Measurements from ENCODE around the gene KIF16B. TPM values are rescaled to one million over a fixed set of nuclear protein-coding genes. Genes with fewer than 3 reads are reported as not detected.

Gene KIF16B
- total RNA-seq, 1 donor from 2014 or later: 7.0 TPM

- no peaks in the 10 kb centered on the region for H3K9me3 Mint-ChIP-seq (ENCODE audit: unreplicated experiment)
- H3K4me1 ChIP-seq (ENCODE audit: insufficient read depth, low read length): peaks cover 4% of the 10 kb centered on the region
- no peak overlapping the region for H3K27ac ChIP-seq (ENCODE audit: low read depth, low read length)
- DNase-seq (ENCODE audit: low read depth) (peak; percentile 20), FAIRE-seq (no peak)
- H3K27me3 Mint-ChIP-seq (ENCODE audit: low read depth, unreplicated experiment): no peaks in the 10 kb centered on the region
- H2AFZ ChIP-seq (ENCODE audit: low read depth, low read length): no peak overlapping the region
- no peak overlapping the region for H3K4me3 Mint-ChIP-seq (ENCODE audit: unreplicated experiment)
- no peak for TF ChIP-seq EZH2 (IDR thresholded peaks at IDR 0.05; ENCODE audit: insufficient read depth, low read length)
- no peak for TF ChIP-seq CTCF (IDR thresholded peaks at IDR 0.05; ENCODE audit: insufficient read depth, low read depth, low read length)
- no peaks in the 10 kb centered on the region for H3K36me3 ChIP-seq (ENCODE audit: insufficient read depth, low read length)
- no peaks in the 10 kb centered on the region for H3K9me3 ChIP-seq (ENCODE audit: insufficient read depth, low read depth, low read length)
- peaks cover 15% of the 10 kb centered on the region for H3K36me3 Mint-ChIP-seq (ENCODE audit: low read depth, unreplicated experiment)
- no peaks in the 10 kb centered on the region for H3K4me1 Mint-ChIP-seq (ENCODE audit: low read depth, unreplicated experiment)
- no peaks in the 10 kb centered on the region for H4K20me1 ChIP-seq (ENCODE audit: insufficient read depth, low read length)
- peak overlapping the region; percentile 18 for H3K4me2 ChIP-seq (ENCODE audit: low read length)
- H3K27ac Mint-ChIP-seq (ENCODE audit: unreplicated experiment): no peak overlapping the region
- no peaks in the 10 kb centered on the region for H3K27me3 ChIP-seq (ENCODE audit: insufficient read depth, low read length)
- peak overlapping the region; percentile 12 for H3K9ac ChIP-seq (ENCODE audit: low read length)
- H3K4me3 ChIP-seq (ENCODE audit: insufficient read depth, low read depth, low read length): no peak overlapping the region
- H3K79me2 ChIP-seq (ENCODE audit: insufficient read depth, low read length): no peaks in the 10 kb centered on the region
Observed at GRCh38 chr20:16490696-16491095, 82.6 kb downstream of the KIF16B start.

GRCh38 chr20:16488616-16489015, 84.6 kb downstream of the KIF16B start:
- Histone ChIP-seq H3K4me2 (ENCODE audit: low read length) (no peak overlapping the region), H4K20me1 (ENCODE audit: insufficient read depth, low read length) (no peaks in the 10 kb centered on the region), H3K27me3 (ENCODE audit: insufficient read depth, low read length) (no peaks in the 10 kb centered on the region), H3K36me3 (ENCODE audit: insufficient read depth, low read length) (no peaks in the 10 kb centered on the region), H3K9ac (ENCODE audit: low read length) (no peak overlapping the region), H3K79me2 (ENCODE audit: insufficient read depth, low read length) (no peaks in the 10 kb centered on the region), H3K4me1 (ENCODE audit: insufficient read depth, low read length) (peaks cover 4% of the 10 kb centered on the region), H3K4me3 (ENCODE audit: insufficient read depth, low read depth, low read length) (no peak overlapping the region), H2AFZ (ENCODE audit: low read depth, low read length) (no peak overlapping the region), H3K27ac (ENCODE audit: low read depth, low read length) (no peak overlapping the region), H3K9me3 (ENCODE audit: insufficient read depth, low read depth, low read length) (no peaks in the 10 kb centered on the region)
- peaks cover 13% of the 10 kb centered on the region for H3K36me3 Mint-ChIP-seq (ENCODE audit: low read depth, unreplicated experiment)
- TF ChIP-seq CTCF (IDR thresholded peaks at IDR 0.05; ENCODE audit: insufficient read depth, low read depth, low read length) (no peak), EZH2 (IDR thresholded peaks at IDR 0.05; ENCODE audit: insufficient read depth, low read length) (no peak)
- no peaks in the 10 kb centered on the region for H3K4me1 Mint-ChIP-seq (ENCODE audit: low read depth, unreplicated experiment)
- FAIRE-seq (no peak), DNase-seq (ENCODE audit: low read depth) (no peak)
- H3K9me3 Mint-ChIP-seq (ENCODE audit: unreplicated experiment): no peaks in the 10 kb centered on the region
- no peak overlapping the region for H3K4me3 Mint-ChIP-seq (ENCODE audit: unreplicated experiment)
- H3K27me3 Mint-ChIP-seq (ENCODE audit: low read depth, unreplicated experiment): no peaks in the 10 kb centered on the region
- no peak overlapping the region for H3K27ac Mint-ChIP-seq (ENCODE audit: unreplicated experiment)

- H4K20me1 ChIP-seq (ENCODE audit: insufficient read depth, low read length): no peaks in the 10 kb centered on the region
- no peaks in the 10 kb centered on the region for H3K27me3 Mint-ChIP-seq (ENCODE audit: low read depth, unreplicated experiment)
- H3K4me2 ChIP-seq (ENCODE audit: low read length): no peak overlapping the region
- H3K4me1 ChIP-seq (ENCODE audit: insufficient read depth, low read length): peaks cover 4% of the 10 kb centered on the region
- no peak overlapping the region for H3K4me3 ChIP-seq (ENCODE audit: insufficient read depth, low read depth, low read length)
- H3K4me1 Mint-ChIP-seq (ENCODE audit: low read depth, unreplicated experiment): no peaks in the 10 kb centered on the region
- DNase-seq (ENCODE audit: low read depth) (no peak), FAIRE-seq (no peak)
- H3K9ac ChIP-seq (ENCODE audit: low read length): no peak overlapping the region
- no peak for TF ChIP-seq EZH2 (IDR thresholded peaks at IDR 0.05; ENCODE audit: insufficient read depth, low read length)
- TF ChIP-seq CTCF (IDR thresholded peaks at IDR 0.05; ENCODE audit: insufficient read depth, low read depth, low read length): no peak
- no peaks in the 10 kb centered on the region for H3K9me3 Mint-ChIP-seq (ENCODE audit: unreplicated experiment)
- H3K27ac ChIP-seq (ENCODE audit: low read depth, low read length): no peak overlapping the region
- no peaks in the 10 kb centered on the region for H3K27me3 ChIP-seq (ENCODE audit: insufficient read depth, low read length)
- no peaks in the 10 kb centered on the region for H3K36me3 ChIP-seq (ENCODE audit: insufficient read depth, low read length)
- H3K4me3 Mint-ChIP-seq (ENCODE audit: unreplicated experiment): no peak overlapping the region
- H3K79me2 ChIP-seq (ENCODE audit: insufficient read depth, low read length): no peaks in the 10 kb centered on the region
- peaks cover 13% of the 10 kb centered on the region for H3K36me3 Mint-ChIP-seq (ENCODE audit: low read depth, unreplicated experiment)
- no peaks in the 10 kb centered on the region for H3K9me3 ChIP-seq (ENCODE audit: insufficient read depth, low read depth, low read length)
- H2AFZ ChIP-seq (ENCODE audit: low read depth, low read length): no peak overlapping the region
- no peak overlapping the region for H3K27ac Mint-ChIP-seq (ENCODE audit: unreplicated experiment)
Observed at GRCh38 chr20:16488086-16488485, 85.2 kb downstream of the KIF16B start.

All from astrocyte (in vitro differentiated cells and primary cell).